Measurements from ENCODE around the gene TMEM231.
A peak's percentile ranks its signal among the peaks of the same experiment; 100 is the strongest.
"Not testable (repeated sequence)": the region's sequence is repeated elsewhere in the genome, so short reads cannot be mapped to it uniquely, and the experiment has no call there.

The TMEM231 gene

GRCh38 chr16:75555707-75556430 lies at the start of gene TMEM231:
TSS of gene TMEM231 (minus strand) at chr16:75556252. CDS start at chr16:75556209, 43 bp downstream.
- peak; percentile 45 to 98 (median 92) for DNase-seq

- DNase-seq = no peak
Observed at GRCh38 chr16:75603241-75603640, 47.2 kb upstream of the TMEM231 start.

GRCh38 chr16:75599452-75600277 lies 43.6 kb upstream of the TMEM231 start:
- DNase-seq = peak in 1 of 51 donors; percentile 1

GRCh38 chr16:75593825-75594820 lies 38.1 kb upstream of the TMEM231 start:
- no peak for DNase-seq

GRCh38 chr16:75593308-75593707 lies 37.3 kb upstream of the TMEM231 start:
- DNase-seq = no peak

GRCh38 chr16:75591927-75592326 lies 35.9 kb upstream of the TMEM231 start:
- DNase-seq = not testable (repeated sequence)

- peak in 26 of 51 donors; percentile 3 to 59 (median 26) for DNase-seq
Observed at GRCh38 chr16:75590920-75591843, 35.1 kb upstream of the TMEM231 start.

GRCh38 chr16:75589306-75589705 lies 33.3 kb upstream of the TMEM231 start:
- DNase-seq = peak in 14 of 51 donors; percentile 3 to 37 (median 20)

- DNase-seq = peak in 1 of 51 donors; percentile 6
Observed at GRCh38 chr16:75588716-75589115, 32.7 kb upstream of the TMEM231 start.

GRCh38 chr16:75584108-75584507 lies 28.1 kb upstream of the TMEM231 start:
- DNase-seq = no peak

- peak in 6 of 51 donors; percentile 8 to 51 (median 18) for DNase-seq
Observed at GRCh38 chr16:75579281-75579834, 23.3 kb upstream of the TMEM231 start.

GRCh38 chr16:75578725-75579124 lies 22.7 kb upstream of the TMEM231 start:
- no peak for DNase-seq

- DNase-seq = no peak
Observed at GRCh38 chr16:75578212-75578611, 22.2 kb upstream of the TMEM231 start.

GRCh38 chr16:75576384-75576811 lies 20.3 kb upstream of the TMEM231 start:
- DNase-seq = peak in 2 of 51 donors; percentile 7 to 63

GRCh38 chr16:75575958-75576357 lies 19.9 kb upstream of the TMEM231 start:
- peak in 1 of 51 donors; percentile 63 for DNase-seq

GRCh38 chr16:75573955-75574354 lies 17.9 kb upstream of the TMEM231 start:
- DNase-seq = no peak

GRCh38 chr16:75572864-75573542 lies 17.0 kb upstream of the TMEM231 start:
- DNase-seq = no peak

- no peak for DNase-seq
Observed at GRCh38 chr16:75570396-75571065, 14.5 kb upstream of the TMEM231 start.
